ENCODE results near the gene CCL15.

Gene CCL15

GRCh38 chr17:36027761-36028160 is 26.4 kb upstream of the CCL15 start:
- Histone ChIP-seq H3K36me3 (ENCODE audit: insufficient read depth, low read length) (no peaks in the 10 kb centered on the region), H3F3A (ENCODE audit: insufficient read depth, low read length) (no peaks in the 10 kb centered on the region), H3K9ac (ENCODE audit: low read length) (no peak overlapping the region), H4K20me1 (ENCODE audit: insufficient read depth, low read length) (no peaks in the 10 kb centered on the region), H3K79me2 (ENCODE audit: insufficient read depth, low read length) (no peaks in the 10 kb centered on the region), H3K27ac (ENCODE audit: low read depth, low read length, poor library complexity, severe bottlenecking) (no peak overlapping the region), H3K27me3 (ENCODE audit: insufficient read depth, low read length) (no peaks in the 10 kb centered on the region), H2AFZ (ENCODE audit: low read length) (no peak overlapping the region), H3K9me3 (ENCODE audit: low read length) (no peaks in the 10 kb centered on the region), H3K9me2 (ENCODE audit: low read depth, low read length) (no peaks in the 10 kb centered on the region), H3K4me3 (ENCODE audit: low read depth, low read length, poor library complexity, severe bottlenecking) (no peak overlapping the region), H3K4me1 (ENCODE audit: insufficient read depth, low read length, severe bottlenecking) (no peaks in the 10 kb centered on the region), H3K4me2 (ENCODE audit: low read length) (no peak overlapping the region)
- no peak for TF ChIP-seq EZH2 (IDR thresholded peaks at IDR 0.05; ENCODE audit: borderline replicate concordance, low read length)

GRCh38 chr17:36024106-36024869 is 22.9 kb upstream of the CCL15 start:
- H3K9me3 ChIP-seq (ENCODE audit: low read length): no peaks in the 10 kb centered on the region
- no peak for TF ChIP-seq CTCF (IDR thresholded peaks at IDR 0.05; ENCODE audit: low read length)
- no peak for TF ChIP-seq EZH2 (IDR thresholded peaks at IDR 0.05; ENCODE audit: borderline replicate concordance, low read length)

GRCh38 chr17:36019423-36019822 is 18.1 kb upstream of the CCL15 start:
- no peaks in the 10 kb centered on the region for H3K9me2 ChIP-seq (ENCODE audit: low read depth, low read length)
- H3K9me3 ChIP-seq (ENCODE audit: low read length): no peaks in the 10 kb centered on the region
- H3K36me3 ChIP-seq (ENCODE audit: insufficient read depth, low read length): no peaks in the 10 kb centered on the region
- no peaks in the 10 kb centered on the region for H3K4me1 ChIP-seq (ENCODE audit: insufficient read depth, low read length, severe bottlenecking)
- H3K27me3 ChIP-seq (ENCODE audit: insufficient read depth, low read length): no peaks in the 10 kb centered on the region
- H3K4me2 ChIP-seq (ENCODE audit: low read length): no peak overlapping the region
- no peaks in the 10 kb centered on the region for H3F3A ChIP-seq (ENCODE audit: insufficient read depth, low read length)
- H2AFZ ChIP-seq (ENCODE audit: low read length): no peak overlapping the region
- TF ChIP-seq EZH2 (IDR thresholded peaks at IDR 0.05; ENCODE audit: borderline replicate concordance, low read length): no peak
- TF ChIP-seq CTCF (IDR thresholded peaks at IDR 0.05; ENCODE audit: low read length): no peak
- H3K9ac ChIP-seq (ENCODE audit: low read length): no peak overlapping the region
- H3K4me3 ChIP-seq (ENCODE audit: low read depth, low read length, poor library complexity, severe bottlenecking): no peak overlapping the region
- H4K20me1 ChIP-seq (ENCODE audit: insufficient read depth, low read length): no peaks in the 10 kb centered on the region
- no peaks in the 10 kb centered on the region for H3K79me2 ChIP-seq (ENCODE audit: insufficient read depth, low read length)
- no peak overlapping the region for H3K27ac ChIP-seq (ENCODE audit: low read depth, low read length, poor library complexity, severe bottlenecking)

More at GRCh38 chr17:36024106-36024869, 22.9 kb upstream of the CCL15 start:
- H3K27ac ChIP-seq (ENCODE audit: low read depth, low read length, poor library complexity, severe bottlenecking): no peak overlapping the region
- H3K79me2 ChIP-seq (ENCODE audit: insufficient read depth, low read length): no peaks in the 10 kb centered on the region
- H3K4me3 ChIP-seq (ENCODE audit: low read depth, low read length, poor library complexity, severe bottlenecking): no peak overlapping the region
- no peak overlapping the region for H2AFZ ChIP-seq (ENCODE audit: low read length)
- no peaks in the 10 kb centered on the region for H4K20me1 ChIP-seq (ENCODE audit: insufficient read depth, low read length)
- H3K36me3 ChIP-seq (ENCODE audit: insufficient read depth, low read length): no peaks in the 10 kb centered on the region
- H3K4me2 ChIP-seq (ENCODE audit: low read length): no peak overlapping the region
- H3K9me2 ChIP-seq (ENCODE audit: low read depth, low read length): no peaks in the 10 kb centered on the region
- H3K9ac ChIP-seq (ENCODE audit: low read length): no peak overlapping the region
- no peaks in the 10 kb centered on the region for H3F3A ChIP-seq (ENCODE audit: insufficient read depth, low read length)
- no peaks in the 10 kb centered on the region for H3K4me1 ChIP-seq (ENCODE audit: insufficient read depth, low read length, severe bottlenecking)
- H3K27me3 ChIP-seq (ENCODE audit: insufficient read depth, low read length): no peaks in the 10 kb centered on the region

GRCh38 chr17:36017799-36018198 is 16.4 kb upstream of the CCL15 start, which contains the start of gene CCL23:
Gene CCL23 (minus strand): TSS chr17:36017972. CDS start chr17:36017897, 75 bp downstream.
- H3F3A ChIP-seq (ENCODE audit: insufficient read depth, low read length): no peaks in the 10 kb centered on the region
- H3K4me1 ChIP-seq (ENCODE audit: insufficient read depth, low read length, severe bottlenecking): no peaks in the 10 kb centered on the region
- no peaks in the 10 kb centered on the region for H3K9me3 ChIP-seq (ENCODE audit: low read length)
- no peaks in the 10 kb centered on the region for H3K9me2 ChIP-seq (ENCODE audit: low read depth, low read length)
- H3K79me2 ChIP-seq (ENCODE audit: insufficient read depth, low read length): no peaks in the 10 kb centered on the region
- no peak within 1 kb of the TSS for H3K9ac ChIP-seq (ENCODE audit: low read length)
- no peak within 1 kb of the TSS for H3K27ac ChIP-seq (ENCODE audit: low read depth, low read length, poor library complexity, severe bottlenecking)
- H4K20me1 ChIP-seq (ENCODE audit: insufficient read depth, low read length): no peaks in the 10 kb centered on the region
- no peak within 1 kb of the TSS for H2AFZ ChIP-seq (ENCODE audit: low read length)
- no peak within 1 kb of the TSS for H3K4me2 ChIP-seq (ENCODE audit: low read length)
- H3K4me3 ChIP-seq (ENCODE audit: low read depth, low read length, poor library complexity, severe bottlenecking): no peak within 1 kb of the TSS
- no peak for TF ChIP-seq CTCF (IDR thresholded peaks at IDR 0.05; ENCODE audit: low read length)
- TF ChIP-seq EZH2 (IDR thresholded peaks at IDR 0.05; ENCODE audit: borderline replicate concordance, low read length): no peak
- no peaks in the 10 kb centered on the region for H3K27me3 ChIP-seq (ENCODE audit: insufficient read depth, low read length)
- H3K36me3 ChIP-seq (ENCODE audit: insufficient read depth, low read length): no peaks in the 10 kb centered on the region
